NT2/D1 (cell line): ENCODE results near the gene ADK.
"Not testable (repeated sequence)": the region's sequence is repeated elsewhere in the genome, so short reads cannot be mapped to it uniquely, and the experiment has no call there.

Source experiments
- DNase-seq: peaks from one replicate; pipeline ENCODE4 v3.0.0-alpha.2; 2011; ENCODE audit warnings: low read depth, low spot score
- H3K27me3 ChIP-seq: 2 replicates; pipeline ENCODE4 v1.6.0; 2011; ENCODE audit warnings: mild to moderate bottlenecking; ENCODE audit not compliant: insufficient read length, insufficient read depth
- H3K36me3 ChIP-seq: 2 replicates; pipeline ENCODE4 v1.6.1; 2011; ENCODE audit warnings: mild to moderate bottlenecking, low read length, mixed read lengths; ENCODE audit not compliant: insufficient read depth, insufficient read length
- H3K4me1 ChIP-seq: 2 replicates; pipeline ENCODE4 v1.5.1; 2011; ENCODE audit not compliant: insufficient read depth, insufficient read length
- H3K4me3 ChIP-seq: 2 replicates; pipeline ENCODE4 v1.5.1; 2011; ENCODE audit warnings: low read depth; ENCODE audit not compliant: insufficient read length
- H3K9ac ChIP-seq: 2 replicates; pipeline ENCODE4 v1.6.0; 2011; ENCODE audit warnings: low read depth; ENCODE audit not compliant: insufficient read length
- H3K9me3 ChIP-seq: 2 replicates; pipeline ENCODE4 v1.5.1; 2011; ENCODE audit warnings: mild to moderate bottlenecking, low read length; ENCODE audit not compliant: insufficient read depth
- SUZ12 ChIP-seq: IDR thresholded peaks from 2 replicates; pipeline ENCODE4 v1.6.1; 2011; ENCODE audit not compliant: insufficient read length, insufficient read depth; ENCODE audit errors: extremely low read depth
- YY1 ChIP-seq: IDR thresholded peaks from 2 replicates; pipeline ENCODE4 v1.6.1; 2011; ENCODE audit not compliant: insufficient read length, insufficient read depth
- ZNF274 ChIP-seq: IDR thresholded peaks from 2 replicates; pipeline ENCODE4 v1.6.1; 2011; ENCODE audit warnings: mild to moderate bottlenecking, low read depth, low read length

ADK gene

DNA sequence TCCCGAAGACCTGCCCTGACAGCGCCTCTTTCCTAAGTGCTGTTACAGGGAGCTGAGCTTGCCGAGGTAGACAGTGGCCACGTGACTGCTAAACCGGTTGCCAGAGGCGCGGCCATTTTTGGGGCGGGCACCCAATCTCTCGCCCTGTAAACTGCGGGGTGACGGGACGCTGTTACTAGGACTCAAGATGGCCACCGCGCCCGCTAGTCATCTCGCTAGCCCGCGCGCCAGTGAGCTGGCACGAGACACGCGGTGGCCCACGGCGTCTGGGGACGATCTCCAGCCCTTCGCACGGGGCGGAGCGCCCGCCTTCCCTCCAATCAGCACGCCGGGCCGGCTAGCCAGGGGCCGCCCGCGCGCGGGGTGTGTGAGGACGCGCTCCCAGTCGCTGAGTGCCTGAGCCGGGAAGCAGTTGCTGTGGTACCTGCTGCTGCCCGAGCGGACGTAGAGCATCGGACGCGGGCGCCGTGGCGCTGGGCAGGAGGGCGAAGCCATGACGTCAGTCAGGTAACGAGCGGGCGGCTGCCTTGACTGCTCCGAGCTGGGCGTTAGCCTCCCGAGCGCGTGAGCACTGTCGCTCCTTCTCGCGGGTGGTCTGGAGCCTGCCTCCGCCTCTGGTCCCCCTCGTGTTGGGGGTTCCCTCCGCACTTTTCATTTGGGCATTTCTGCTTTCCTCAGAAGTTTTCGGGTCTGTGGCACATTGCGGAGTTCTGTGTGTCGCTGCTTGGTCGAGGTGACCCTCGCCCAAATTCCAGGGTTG, 25.5 kb downstream of the ADK start:
- no peaks in the 10 kb centered on the region for H3K36me3 ChIP-seq

DNA sequence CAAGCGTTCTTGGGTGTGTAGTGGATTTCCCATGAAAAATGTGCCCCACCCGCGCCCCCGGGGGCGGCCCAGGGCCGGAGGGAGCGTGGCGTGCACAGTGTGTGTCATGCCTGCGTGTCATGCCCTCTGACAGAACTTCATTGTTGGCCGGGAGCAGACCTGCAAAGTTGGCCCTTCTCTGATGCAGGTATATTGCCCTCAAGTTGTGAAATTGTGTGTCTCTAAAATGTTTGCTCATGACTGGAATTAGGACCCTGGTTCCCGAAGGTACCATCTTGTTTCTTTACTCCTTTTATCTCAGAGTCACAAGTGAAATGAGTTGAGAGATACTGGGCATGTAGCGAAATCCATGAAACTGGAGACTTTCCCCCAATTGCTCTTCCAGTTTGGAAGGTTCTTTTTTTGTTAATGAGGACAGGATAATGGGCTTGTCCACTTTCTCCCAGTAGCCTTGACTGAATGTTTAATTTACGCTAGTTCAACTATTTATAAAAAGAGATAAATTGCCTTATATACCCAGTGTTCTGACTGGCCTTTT, 26.2 kb downstream of the ADK start:
- no peaks in the 10 kb centered on the region for H3K4me1 ChIP-seq
- H3K36me3 ChIP-seq, result no peaks in the 10 kb centered on the region
- H3K9ac ChIP-seq, result peak overlapping the region; percentile 92
- H3K4me3 ChIP-seq, result peak overlapping the region; percentile 87
- H3K9me3 ChIP-seq, result no peaks in the 10 kb centered on the region
- no peak for DNase-seq
- no peak for TF ChIP-seq ZNF274
- TF ChIP-seq YY1, result no peak
- TF ChIP-seq SUZ12, result no peak
- no peaks in the 10 kb centered on the region for H3K27me3 ChIP-seq

More for the DNA sequence above, 25.5 kb downstream of the ADK start:
- TF ChIP-seq YY1 (peak; percentile 74), ZNF274 (no peak), SUZ12 (no peak)
- Histone ChIP-seq H3K4me3 (peak overlapping the region; percentile 87), H3K9ac (peak overlapping the region; percentile 92), H3K4me1 (no peaks in the 10 kb centered on the region), H3K9me3 (no peaks in the 10 kb centered on the region), H3K27me3 (no peaks in the 10 kb centered on the region)
- DNase-seq, result peak; percentile 82

- Histone ChIP-seq H3K36me3 (no peaks in the 10 kb centered on the region), H3K4me3 (no peak overlapping the region), H3K9ac (no peak overlapping the region), H3K4me1 (no peaks in the 10 kb centered on the region), H3K27me3 (no peaks in the 10 kb centered on the region), H3K9me3 (no peaks in the 10 kb centered on the region)
- TF ChIP-seq YY1 (no peak), ZNF274 (no peak), SUZ12 (no peak)
- DNase-seq, result no peak
Observed at GRCh38 chr10:74178042-74178791, 27.2 kb downstream of the ADK start.

DNA sequence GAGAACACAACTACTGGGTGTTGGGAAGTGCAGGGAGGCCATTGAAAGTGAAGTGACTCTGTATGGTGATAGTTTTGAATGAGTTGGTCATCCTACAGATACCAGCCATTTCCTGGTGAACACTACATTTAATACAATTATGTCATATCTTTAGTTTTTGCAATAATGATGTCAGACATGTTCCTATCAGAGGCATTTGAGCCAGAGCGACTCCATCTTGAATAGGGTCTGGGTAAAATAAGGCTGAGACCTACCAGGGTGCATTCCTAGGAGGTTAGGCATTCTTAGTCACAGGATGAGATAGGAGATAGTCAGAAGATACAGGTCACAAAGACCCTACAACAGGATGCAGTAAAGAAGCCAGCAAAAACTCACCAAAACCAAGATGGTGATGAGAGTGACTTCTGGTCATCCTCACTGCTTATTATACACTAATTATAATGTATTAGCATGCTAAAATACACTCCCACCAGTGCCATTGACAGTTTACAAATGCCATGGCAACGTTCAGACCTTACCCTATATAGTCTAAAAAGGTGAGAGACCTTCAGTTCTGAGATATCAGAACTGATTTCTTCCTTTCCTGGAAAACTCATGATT, 28.2 kb downstream of the ADK start:
- DNase-seq, result no peak
- H3K9me3 ChIP-seq, result no peaks in the 10 kb centered on the region
- H3K27me3 ChIP-seq, result no peaks in the 10 kb centered on the region
- H3K9ac ChIP-seq, result no peak overlapping the region
- no peaks in the 10 kb centered on the region for H3K36me3 ChIP-seq
- no peak overlapping the region for H3K4me3 ChIP-seq
- no peaks in the 10 kb centered on the region for H3K4me1 ChIP-seq
- no peak for TF ChIP-seq YY1
- no peak for TF ChIP-seq ZNF274
- no peak for TF ChIP-seq SUZ12

DNA sequence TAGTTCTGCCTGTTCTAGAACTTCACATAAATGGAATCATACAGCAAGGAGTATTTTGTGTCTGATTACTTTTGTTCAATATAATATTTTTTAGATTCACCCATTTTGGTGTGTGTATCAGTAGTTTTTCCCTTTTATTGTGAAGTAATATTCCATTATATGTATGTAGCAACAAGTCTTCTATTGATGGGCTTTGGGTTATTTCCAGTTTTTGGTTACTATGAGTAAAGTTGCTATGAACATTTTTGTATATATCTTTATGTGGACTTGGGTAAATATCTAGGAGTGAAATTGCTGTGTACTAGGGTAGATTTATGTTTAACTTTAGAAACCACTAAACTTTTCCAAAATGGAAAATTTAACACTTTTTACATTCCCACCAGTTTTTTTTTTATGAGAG, 35.7 kb downstream of the ADK start:
- H3K27me3 ChIP-seq, result no peaks in the 10 kb centered on the region
- H3K4me1 ChIP-seq, result no peaks in the 10 kb centered on the region
- H3K36me3 ChIP-seq, result no peaks in the 10 kb centered on the region
- H3K9ac ChIP-seq, result no peak overlapping the region
- H3K9me3 ChIP-seq, result no peaks in the 10 kb centered on the region
- TF ChIP-seq SUZ12 (no peak), ZNF274 (no peak), YY1 (no peak)
- H3K4me3 ChIP-seq, result no peak overlapping the region
- no peak for DNase-seq

- Histone ChIP-seq H3K27me3 (no peaks in the 10 kb centered on the region), H3K36me3 (no peaks in the 10 kb centered on the region), H3K9ac (no peak overlapping the region), H3K9me3 (no peaks in the 10 kb centered on the region), H3K4me1 (no peaks in the 10 kb centered on the region), H3K4me3 (no peak overlapping the region)
- DNase-seq, result no peak
- TF ChIP-seq YY1 (no peak), SUZ12 (no peak), ZNF274 (no peak)
Observed at GRCh38 chr10:74187237-74187636, 36.2 kb downstream of the ADK start.

- H3K27me3 ChIP-seq, H3K9ac ChIP-seq, H3K9me3 ChIP-seq, H3K4me3 ChIP-seq, DNase-seq, H3K36me3 ChIP-seq, H3K4me1 ChIP-seq: not testable (repeated sequence)
Observed at GRCh38 chr10:74188617-74189016, 37.6 kb downstream of the ADK start.
